T47D (cell line): ENCODE measurements around the gene PEAR1.

ENCODE experiments used
- DNase-seq, 2 experiments: peaks; one replicate each; pipeline versions ENCODE4 v3.0.0 to v3.0.0-alpha.2; 2011 to 2012; ENCODE audit warnings: low read depth in 1 of 2, low spot score in 1 of 2
- JUND ChIP-seq: IDR thresholded peaks from 2 replicates; pipeline ENCODE4 v1.6.1; 2012; ENCODE audit warnings: low read depth
- in situ Hi-C: cut with HindIII; loops from 2 replicates; pipeline ENCODE4 v1.10.0; 2016; ENCODE audit warnings: low sequenced_read_pairs, low pct_unique_long_range_greater_than_20kb

Gene PEAR1, protein sequence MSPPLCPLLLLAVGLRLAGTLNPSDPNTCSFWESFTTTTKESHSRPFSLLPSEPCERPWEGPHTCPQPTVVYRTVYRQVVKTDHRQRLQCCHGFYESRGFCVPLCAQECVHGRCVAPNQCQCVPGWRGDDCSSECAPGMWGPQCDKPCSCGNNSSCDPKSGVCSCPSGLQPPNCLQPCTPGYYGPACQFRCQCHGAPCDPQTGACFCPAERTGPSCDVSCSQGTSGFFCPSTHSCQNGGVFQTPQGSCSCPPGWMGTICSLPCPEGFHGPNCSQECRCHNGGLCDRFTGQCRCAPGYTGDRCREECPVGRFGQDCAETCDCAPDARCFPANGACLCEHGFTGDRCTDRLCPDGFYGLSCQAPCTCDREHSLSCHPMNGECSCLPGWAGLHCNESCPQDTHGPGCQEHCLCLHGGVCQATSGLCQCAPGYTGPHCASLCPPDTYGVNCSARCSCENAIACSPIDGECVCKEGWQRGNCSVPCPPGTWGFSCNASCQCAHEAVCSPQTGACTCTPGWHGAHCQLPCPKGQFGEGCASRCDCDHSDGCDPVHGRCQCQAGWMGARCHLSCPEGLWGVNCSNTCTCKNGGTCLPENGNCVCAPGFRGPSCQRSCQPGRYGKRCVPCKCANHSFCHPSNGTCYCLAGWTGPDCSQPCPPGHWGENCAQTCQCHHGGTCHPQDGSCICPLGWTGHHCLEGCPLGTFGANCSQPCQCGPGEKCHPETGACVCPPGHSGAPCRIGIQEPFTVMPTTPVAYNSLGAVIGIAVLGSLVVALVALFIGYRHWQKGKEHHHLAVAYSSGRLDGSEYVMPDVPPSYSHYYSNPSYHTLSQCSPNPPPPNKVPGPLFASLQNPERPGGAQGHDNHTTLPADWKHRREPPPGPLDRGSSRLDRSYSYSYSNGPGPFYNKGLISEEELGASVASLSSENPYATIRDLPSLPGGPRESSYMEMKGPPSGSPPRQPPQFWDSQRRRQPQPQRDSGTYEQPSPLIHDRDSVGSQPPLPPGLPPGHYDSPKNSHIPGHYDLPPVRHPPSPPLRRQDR

DNA sequence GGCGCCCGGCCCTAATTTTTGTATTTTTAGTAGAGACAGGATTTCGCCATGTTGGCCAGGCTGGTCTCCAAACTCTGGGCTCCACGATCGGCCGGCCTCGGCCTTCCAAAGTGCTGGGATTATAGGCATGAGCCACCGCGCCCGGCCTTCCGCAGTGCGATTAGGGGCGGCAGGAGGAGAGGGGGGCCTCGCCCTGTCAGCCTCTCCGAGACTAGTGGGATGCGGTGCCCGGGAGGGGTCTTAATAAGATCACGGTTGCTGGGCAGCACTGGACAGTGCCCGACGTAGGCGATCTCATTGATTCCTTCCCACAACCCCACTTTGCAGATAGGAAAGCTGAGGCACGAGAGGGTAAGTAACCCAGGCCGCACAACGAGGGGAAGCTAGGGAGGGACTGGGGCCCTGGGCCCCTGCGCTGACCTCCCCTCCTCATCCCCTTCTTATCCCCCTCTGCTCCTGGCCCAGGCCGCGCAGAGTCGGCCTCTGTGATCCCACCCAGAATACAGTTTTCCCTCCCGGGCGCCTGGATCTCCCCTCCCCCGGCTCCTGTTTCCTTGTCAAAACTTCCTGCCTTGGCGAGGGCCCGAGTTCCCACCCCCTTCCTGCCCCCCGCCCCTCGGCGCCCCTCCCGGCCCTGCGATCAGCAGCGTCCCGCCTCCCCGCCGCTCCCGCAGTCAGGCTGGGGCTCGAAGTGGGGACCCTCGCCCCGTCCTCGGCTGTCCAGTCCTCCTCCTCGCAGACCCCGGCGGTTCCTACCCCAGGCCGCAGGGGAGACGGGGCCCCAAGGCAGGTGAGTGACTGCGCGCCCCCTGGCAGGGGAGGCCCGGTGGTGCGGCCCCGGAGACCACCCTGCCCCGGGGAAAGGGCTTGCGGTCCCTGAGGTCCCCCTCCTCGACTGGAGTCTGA is at the start of gene PEAR1:
Gene PEAR1, plus strand, starts transcription at position 671 of the 906 bp plus-strand sequence. CDS start 10,209 bp downstream, outside the sequence.
- in situ Hi-C loops: no loop called here
- no peak for DNase-seq
- no peak for TF ChIP-seq JUND

DNA sequence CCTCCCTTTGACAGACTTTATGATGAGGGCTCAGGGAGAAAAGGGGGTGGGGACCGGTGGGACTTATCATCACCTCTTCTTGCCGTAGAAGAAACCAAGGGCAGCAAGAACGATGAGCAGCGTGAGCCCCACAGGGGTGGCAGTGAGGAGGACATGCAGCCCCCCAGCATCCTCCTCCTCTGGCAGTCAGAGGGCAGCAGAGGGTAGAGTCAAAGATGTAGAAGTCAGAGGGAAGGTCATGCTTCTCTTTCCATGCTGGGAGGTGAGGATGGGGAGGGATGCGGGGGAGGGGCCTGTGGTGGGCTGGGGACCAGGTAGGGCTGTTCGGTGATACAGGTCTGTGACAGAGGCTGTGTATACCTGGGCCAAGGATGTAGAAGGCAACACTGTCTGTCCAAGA is 49.4 kb upstream of the PEAR1 start:
- TF ChIP-seq JUND: no peak
- in situ Hi-C loops: no loop called here

GRCh38 chr1:156844638-156845037 is 48.9 kb upstream of the PEAR1 start:
- TF ChIP-seq JUND: no peak
- in situ Hi-C loops: no loop called here
- no peak for DNase-seq

More for the DNA sequence above, 49.4 kb upstream of the PEAR1 start:
- no peak for DNase-seq

- no peak for DNase-seq
- no peak for TF ChIP-seq JUND
- in situ Hi-C loops: no loop called here
These were observed 48.2 kb upstream of the PEAR1 start for GRCh38 chr1:156845055-156845952.

GRCh38 chr1:156845953-156846545 is 47.5 kb upstream of the PEAR1 start:
- in situ Hi-C loops: no loop called here
- no peak for TF ChIP-seq JUND
- no peak for DNase-seq

- in situ Hi-C loops: no loop called here
- no peak for TF ChIP-seq JUND
- no peak for DNase-seq
These were observed 46.9 kb upstream of the PEAR1 start for GRCh38 chr1:156846643-156847042.

- in situ Hi-C loops: no loop called here
- no peak for TF ChIP-seq JUND
- DNase-seq: no peak
These were observed 45.7 kb upstream of the PEAR1 start for GRCh38 chr1:156847591-156848460.

DNA sequence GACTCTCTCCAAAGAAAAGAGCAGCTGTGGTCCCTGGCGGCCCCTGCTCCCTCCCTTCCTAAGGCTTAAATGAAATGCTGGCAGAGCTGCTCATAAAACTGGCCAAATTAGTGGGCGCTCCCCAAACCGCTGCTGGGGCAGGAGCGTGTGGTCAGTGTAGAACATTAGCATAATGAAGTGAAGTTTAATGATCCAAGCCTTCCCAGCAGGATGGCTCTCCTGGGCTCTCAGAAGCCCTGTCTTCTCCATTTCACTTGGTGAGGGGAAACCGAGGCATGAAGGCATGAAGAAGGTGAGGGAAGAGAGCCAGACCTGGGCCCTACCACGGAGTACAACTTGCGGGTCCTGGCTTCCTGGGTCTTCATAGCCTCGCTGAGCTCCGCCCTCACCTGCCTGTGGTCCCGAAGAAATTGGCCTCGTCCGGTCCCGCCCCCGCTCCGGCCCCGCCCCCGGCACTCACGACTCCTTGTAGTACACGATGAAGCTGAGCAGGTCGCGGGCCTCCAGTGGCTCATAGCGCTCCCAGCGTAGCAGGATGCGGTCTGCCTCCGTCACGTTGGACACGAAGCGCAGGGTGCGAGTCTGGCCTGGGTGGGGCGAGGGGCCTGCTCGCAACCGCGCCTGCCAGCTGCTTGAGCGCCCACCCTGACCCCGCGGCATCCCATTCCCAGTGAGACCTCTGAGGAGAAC is 44.9 kb upstream of the PEAR1 start:
- in situ Hi-C loops: no loop called here
- no peak for TF ChIP-seq JUND
- no peak for DNase-seq

DNA sequence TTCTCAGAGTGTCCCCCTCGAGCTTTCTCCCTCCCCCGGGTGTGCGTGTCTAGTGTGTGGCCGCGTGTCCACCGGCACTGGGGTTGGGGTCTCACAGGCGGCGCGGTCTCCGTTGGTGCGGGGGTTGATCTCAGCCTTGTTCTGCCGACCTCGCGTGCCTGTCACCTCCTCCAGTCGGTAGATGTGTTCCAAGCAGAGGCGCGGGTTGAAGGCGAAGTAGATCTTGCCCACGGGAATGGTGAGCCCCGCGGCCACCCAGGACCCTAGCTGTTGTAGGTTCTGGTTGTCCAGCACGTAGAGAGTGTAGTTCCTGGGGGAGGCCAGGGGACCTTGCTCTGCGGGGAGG is 44.4 kb upstream of the PEAR1 start:
- no peak for DNase-seq
- no peak for TF ChIP-seq JUND
- in situ Hi-C loops: no loop called here

- no peak for DNase-seq
- TF ChIP-seq JUND: no peak
- in situ Hi-C loops: no loop called here
These were observed 41.6 kb upstream of the PEAR1 start for GRCh38 chr1:156851779-156852417.
